Subcutaneous abdominal adipose tissue (tissue), 5 donors: ENCODE measurements around the gene RUBCN.
"Not testable (repeated sequence)": the region's sequence is repeated elsewhere in the genome, so short reads cannot be mapped to it uniquely, and the experiment has no call there.

Experiments
- H3K27ac ChIP-seq: one replicate; pipeline ENCODE4 v1.7.0; 2013; ENCODE audit warnings: low read depth, mild to moderate bottlenecking, inconsistent platforms, low read length, moderate library complexity
- H3K27me3 ChIP-seq, 5 donors: one replicate each; pipeline ENCODE4 v1.7.0; 2013; ENCODE audit warnings: low read length in 5 of 5, inconsistent platforms in 1 of 5; ENCODE audit not compliant: control insufficient read depth in 5 of 5, insufficient read depth in 4 of 5
- H3K36me3 ChIP-seq, 5 donors: one replicate each; pipeline ENCODE4 v1.7.0; 2013; ENCODE audit warnings: low read length in 5 of 5; ENCODE audit not compliant: control insufficient read depth in 5 of 5, insufficient read depth in 5 of 5
- H3K4me1 ChIP-seq, 5 donors: one replicate each; pipeline ENCODE4 v1.7.0; 2013; ENCODE audit warnings: low read length in 5 of 5, mild to moderate bottlenecking in 3 of 5, moderate library complexity in 1 of 5; ENCODE audit not compliant: control insufficient read depth in 5 of 5, insufficient read depth in 5 of 5
- H3K4me3 ChIP-seq, 5 donors: one replicate each; pipeline ENCODE4 v1.7.0; 2013; ENCODE audit warnings: low read length in 5 of 5, low read depth in 1 of 5
- H3K9ac ChIP-seq, 5 donors: one replicate each; pipeline ENCODE4 v1.7.0; 2013; ENCODE audit warnings: low read length in 5 of 5, mild to moderate bottlenecking in 4 of 5, moderate library complexity in 3 of 5
- H3K9me3 ChIP-seq, 5 donors: one replicate each; pipeline ENCODE4 v1.7.0; 2013; ENCODE audit warnings: low read length in 5 of 5; ENCODE audit not compliant: control insufficient read depth in 5 of 5
- donor health status: healthy.
- donor health status: healthy.
- donor health status: healthy.
- donor health status: healthy.
- donor health status: healthy.

RUBCN gene

GRCh38 chr3:197675951-197676350, 60.8 kb downstream of the RUBCN start:
- H3K27ac ChIP-seq, result no peak overlapping the region
- H3K9me3 ChIP-seq, result no peaks in the 10 kb centered on the region
- H3K27me3 ChIP-seq, result no peaks in the 10 kb centered on the region
- H3K36me3 ChIP-seq, result peaks cover 3 to 73% (median 47%) of the 10 kb centered on the region in 5 donors
- no peak overlapping the region for H3K4me3 ChIP-seq
- H3K9ac ChIP-seq, result no peak overlapping the region
- peaks cover 0 to 10% (median 4%) of the 10 kb centered on the region in 5 donors for H3K4me1 ChIP-seq

DNA sequence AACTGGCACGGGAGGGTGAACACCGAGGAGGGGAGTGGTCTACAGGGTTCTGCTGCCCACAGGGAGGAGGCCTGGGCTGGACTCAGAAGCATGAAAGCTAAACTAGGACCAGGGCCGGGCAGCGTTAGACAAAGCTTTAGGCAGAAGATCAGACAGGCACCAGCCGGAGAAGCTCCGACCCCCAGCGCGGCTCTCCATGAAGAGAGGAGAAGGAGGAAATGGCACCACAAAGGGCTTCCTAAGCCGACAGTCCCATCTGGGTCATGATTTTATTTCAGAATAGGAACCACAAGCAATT, 61.2 kb downstream of the RUBCN start:
- Histone ChIP-seq H3K9ac (no peak overlapping the region), H3K36me3 (peaks cover 3 to 74% (median 46%) of the 10 kb centered on the region in 5 donors), H3K27me3 (no peaks in the 10 kb centered on the region), H3K4me3 (no peak overlapping the region), H3K9me3 (no peaks in the 10 kb centered on the region), H3K27ac (no peak overlapping the region), H3K4me1 (peaks cover 0 to 10% (median 4%) of the 10 kb centered on the region in 5 donors)

DNA sequence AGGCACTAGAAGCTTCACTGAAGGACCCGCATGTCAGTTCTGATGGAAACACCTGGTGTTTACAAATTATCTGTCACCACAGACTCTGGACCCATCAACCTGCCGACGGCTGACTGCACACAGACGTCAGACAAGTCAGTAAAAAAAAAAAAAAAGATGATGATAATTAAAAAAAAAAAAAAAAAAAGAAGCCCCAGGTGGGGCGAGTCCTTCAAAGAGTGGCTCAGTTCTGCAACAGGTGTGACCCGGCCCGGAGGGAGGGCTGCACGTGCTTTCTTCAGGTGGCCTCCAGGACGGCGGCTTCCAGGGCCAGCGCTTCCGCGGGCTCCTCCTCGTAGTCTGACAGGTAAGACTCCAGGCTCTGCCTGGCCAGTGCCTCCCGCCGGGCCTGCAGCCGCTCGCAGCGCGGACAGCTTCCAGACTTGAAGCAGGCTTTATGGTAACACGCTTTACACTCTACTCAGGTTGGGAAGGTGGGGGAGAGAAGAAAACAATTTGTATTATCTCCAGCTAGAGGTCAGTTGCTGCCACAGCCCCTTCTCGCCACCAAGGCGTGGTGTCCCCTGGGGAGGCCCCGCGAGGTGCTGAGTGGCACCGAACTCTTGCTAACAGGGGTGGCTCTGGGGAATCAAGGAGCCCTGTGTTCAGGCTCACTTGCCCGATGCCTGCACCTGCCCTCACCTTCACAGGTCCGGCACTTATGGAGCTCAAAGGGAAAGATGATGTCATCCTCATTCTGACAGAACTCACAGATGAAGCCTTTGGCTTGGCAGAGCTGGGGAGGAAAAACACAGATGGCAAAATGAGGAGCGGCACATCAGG, 61.8 kb downstream of the RUBCN start:
- H3K36me3 ChIP-seq, result peaks cover 3 to 73% (median 45%) of the 10 kb centered on the region in 5 donors
- peaks cover 0 to 10% (median 4%) of the 10 kb centered on the region in 5 donors for H3K4me1 ChIP-seq
- no peak overlapping the region for H3K4me3 ChIP-seq
- no peaks in the 10 kb centered on the region for H3K27me3 ChIP-seq
- H3K27ac ChIP-seq, result no peak overlapping the region
- no peak overlapping the region for H3K9ac ChIP-seq
- H3K9me3 ChIP-seq, result no peaks in the 10 kb centered on the region

DNA sequence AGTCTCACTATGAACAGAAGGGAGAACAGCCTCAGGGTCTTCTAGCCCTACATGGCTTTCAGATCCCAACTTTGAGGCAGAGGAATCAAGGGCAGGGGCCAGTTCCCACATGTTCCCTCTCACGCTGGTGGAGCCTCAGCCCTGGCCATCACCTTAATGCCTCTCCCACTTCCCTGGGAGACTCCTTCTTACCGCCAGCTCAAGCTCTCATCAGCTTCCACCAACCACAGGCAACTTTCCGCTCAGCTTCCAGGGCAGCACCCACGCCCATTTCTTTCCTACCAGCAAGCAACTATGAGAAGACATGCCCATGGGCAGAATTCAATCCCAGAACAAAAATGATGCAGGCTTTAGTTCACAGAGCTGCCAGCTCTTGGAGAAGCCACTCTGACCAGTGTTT, 63.5 kb downstream of the RUBCN start:
- peaks cover 3 to 70% (median 45%) of the 10 kb centered on the region in 5 donors for H3K36me3 ChIP-seq

GRCh38 chr3:197670361-197670760, 66.3 kb downstream of the RUBCN start:
- no peaks in the 10 kb centered on the region for H3K4me1 ChIP-seq
- H3K27me3 ChIP-seq, result peaks cover 0 to 2% (median 0%) of the 10 kb centered on the region in 5 donors
- H3K4me3 ChIP-seq, result no peak overlapping the region
- peaks cover 3 to 47% (median 30%) of the 10 kb centered on the region in 5 donors for H3K36me3 ChIP-seq
- H3K9me3 ChIP-seq, result no peaks in the 10 kb centered on the region
- no peak overlapping the region for H3K9ac ChIP-seq
- no peak overlapping the region for H3K27ac ChIP-seq

More for the DNA sequence above, 63.5 kb downstream of the RUBCN start:
- H3K4me1 ChIP-seq, result peaks cover 0 to 10% (median 4%) of the 10 kb centered on the region in 5 donors
- no peaks in the 10 kb centered on the region for H3K27me3 ChIP-seq
- H3K9me3 ChIP-seq, result no peaks in the 10 kb centered on the region
- no peak overlapping the region for H3K4me3 ChIP-seq
- H3K9ac ChIP-seq, result no peak overlapping the region
- no peak overlapping the region for H3K27ac ChIP-seq

- peaks cover 0 to 2% (median 0%) of the 10 kb centered on the region in 5 donors for H3K27me3 ChIP-seq
Measured at GRCh38 chr3:197667968-197668367, 68.7 kb downstream of the RUBCN start.

DNA sequence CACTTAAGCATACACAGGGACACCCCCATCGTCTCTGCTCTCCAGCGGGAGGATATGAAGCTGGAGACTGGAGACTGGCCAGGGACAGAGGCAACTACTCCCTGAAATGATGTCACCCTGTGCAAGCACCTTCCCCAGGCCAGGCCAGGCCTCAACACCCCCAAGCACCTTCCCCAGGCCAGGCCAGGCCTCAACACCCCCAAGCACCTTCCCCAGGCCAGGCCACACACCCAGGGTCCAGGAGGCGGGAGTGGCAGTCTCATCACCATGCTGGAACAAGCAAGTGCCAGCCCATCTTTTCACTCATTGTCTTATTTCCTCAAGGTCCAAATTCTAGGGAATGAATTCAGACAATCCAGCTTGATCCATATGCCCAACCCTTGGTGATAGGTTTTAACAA, 69.4 kb downstream of the RUBCN start:
- H3K36me3 ChIP-seq, result peaks cover 3 to 18% (median 12%) of the 10 kb centered on the region in 5 donors
- not testable (repeated sequence) for H3K4me1 ChIP-seq, H3K27ac ChIP-seq, H3K4me3 ChIP-seq, H3K27me3 ChIP-seq, H3K9ac ChIP-seq, H3K9me3 ChIP-seq

More at GRCh38 chr3:197667968-197668367, 68.7 kb downstream of the RUBCN start:
- Histone ChIP-seq H3K27ac (no peak overlapping the region), H3K4me1 (peaks cover 0 to 5% (median 0%) of the 10 kb centered on the region in 5 donors), H3K9ac (no peak overlapping the region), H3K36me3 (peaks cover 3 to 24% (median 13%) of the 10 kb centered on the region in 5 donors), H3K9me3 (no peaks in the 10 kb centered on the region), H3K4me3 (no peak overlapping the region)

- H3K4me3 ChIP-seq, H3K36me3 ChIP-seq, H3K9me3 ChIP-seq, H3K4me1 ChIP-seq, H3K9ac ChIP-seq, H3K27me3 ChIP-seq, H3K27ac ChIP-seq: not testable (repeated sequence)
Measured at GRCh38 chr3:197666221-197666842, 70.4 kb downstream of the RUBCN start.

- not testable (repeated sequence) for H3K4me3 ChIP-seq, H3K27ac ChIP-seq, H3K27me3 ChIP-seq, H3K36me3 ChIP-seq, H3K4me1 ChIP-seq, H3K9ac ChIP-seq, H3K9me3 ChIP-seq
Measured at GRCh38 chr3:197665549-197665948, 71.2 kb downstream of the RUBCN start.

DNA sequence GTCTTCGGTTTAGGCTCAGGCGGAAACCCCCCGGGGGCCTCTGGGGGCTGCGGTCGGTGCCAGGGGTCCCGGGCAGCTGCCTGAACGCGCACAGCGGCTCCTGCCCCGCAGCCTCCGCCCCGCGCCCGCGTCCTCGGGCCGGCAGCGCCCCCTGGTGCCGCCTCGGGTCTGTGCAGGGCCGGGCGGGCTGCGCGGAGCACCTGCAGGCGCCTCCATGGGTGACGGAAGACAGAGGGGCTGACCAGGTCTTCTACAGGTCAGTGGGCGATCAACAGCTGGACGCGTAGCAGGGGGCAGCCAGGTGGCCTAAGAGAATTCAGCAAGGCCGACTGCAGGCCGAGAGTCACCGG, 71.6 kb downstream of the RUBCN start:
- H3K27me3 ChIP-seq, result not testable (repeated sequence)

More for the DNA sequence above, 71.6 kb downstream of the RUBCN start:
- not testable (repeated sequence) for H3K36me3 ChIP-seq, H3K9ac ChIP-seq, H3K27ac ChIP-seq, H3K4me1 ChIP-seq, H3K9me3 ChIP-seq
- H3K4me3 ChIP-seq, result peak overlapping the region in 1 of 5 donors; percentile 44
